MM.1S (cell line): ENCODE data around the gene CORO2A.

Experiments
- DNase-seq: peaks from one replicate; pipeline ENCODE4 v3.0.0-alpha.2; 2015
- H2AFZ ChIP-seq: fragments of 300-600 bp; sonication (generic); 2 replicates; pipeline ENCODE4 v1.6.0; 2016; ENCODE audit warnings: antibody characterized with exemption, low read length
- H3F3A ChIP-seq: fragments of 300-600 bp; sonication (generic); 2 replicates; pipeline ENCODE4 v1.6.1; 2016; ENCODE audit warnings: mild to moderate bottlenecking, antibody characterized with exemption, low read length, moderate library complexity, mixed read lengths; ENCODE audit not compliant: insufficient read depth
- H3K27ac ChIP-seq: fragments of 300-600 bp; sonication (generic); 2 replicates; pipeline ENCODE4 v1.5.1; 2016; ENCODE audit warnings: mild to moderate bottlenecking, low read length
- H3K27me3 ChIP-seq: fragments of 300-600 bp; sonication (generic); replicated peaks from 2 replicates; pipeline ENCODE4 v1.6.0; 2016; ENCODE audit warnings: low read length; ENCODE audit not compliant: insufficient read depth
- H3K36me3 ChIP-seq: fragments of 300-600 bp; sonication (generic); replicated peaks from 2 replicates; pipeline ENCODE4 v1.6.1; 2016; ENCODE audit warnings: mild to moderate bottlenecking, low read length, mixed read lengths; ENCODE audit not compliant: insufficient read depth
- H3K4me1 ChIP-seq: fragments of 300-600 bp; sonication (generic); 2 replicates; pipeline ENCODE4 v1.6.1; 2016; ENCODE audit warnings: low read length, mixed read lengths
- H3K4me2 ChIP-seq: fragments of 300-600 bp; sonication (generic); 2 replicates; pipeline ENCODE4 v1.6.0; 2016; ENCODE audit warnings: low read depth, low read length
- H3K4me3 ChIP-seq: fragments of 300-600 bp; sonication (generic); 2 replicates; pipeline ENCODE4 v1.5.1; 2016; ENCODE audit warnings: low read length, mixed read lengths
- H3K79me2 ChIP-seq: fragments of 300-600 bp; sonication (generic); 2 replicates; pipeline ENCODE4 v1.6.1; 2016; ENCODE audit warnings: mixed run types, low read length, mixed read lengths
- H3K9ac ChIP-seq: fragments of 300-600 bp; sonication (generic); 2 replicates; pipeline ENCODE4 v1.6.1; 2016; ENCODE audit warnings: low read length, mixed read lengths
- H3K9me2 ChIP-seq: fragments of 300-600 bp; sonication (generic); replicated peaks from 2 replicates; pipeline ENCODE4 v1.6.1; 2016; ENCODE audit warnings: mild to moderate bottlenecking, low read length, mixed read lengths; ENCODE audit not compliant: insufficient read depth
- H3K9me3 ChIP-seq: fragments of 300-600 bp; sonication (generic); replicated peaks from 2 replicates; pipeline ENCODE4 v1.6.1; 2016; ENCODE audit warnings: mild to moderate bottlenecking, low read length, mixed read lengths; ENCODE audit not compliant: insufficient read depth
- H4K20me1 ChIP-seq: fragments of 300-600 bp; sonication (generic); 2 replicates; pipeline ENCODE4 v1.6.1; 2016; ENCODE audit warnings: mild to moderate bottlenecking, low read length, moderate library complexity, mixed read lengths; ENCODE audit not compliant: insufficient read depth
- CTCF ChIP-seq: fragments of 300-600 bp; sonication (generic); IDR thresholded peaks from 2 replicates; pipeline ENCODE4 v1.5.1; 2016; ENCODE audit warnings: antibody characterized with exemption, low read length, mixed read lengths
- EZH2 ChIP-seq: fragments of 300-600 bp; sonication (generic); optimal IDR thresholded peaks from 2 replicates; pipeline ENCODE3; 2017; ENCODE audit warnings: low read depth, mild to moderate bottlenecking, antibody characterized with exemption, low read length, mixed read lengths
- EZH2phosphoT487 ChIP-seq: fragments of 300-600 bp; sonication (generic); IDR thresholded peaks from 2 replicates; pipeline ENCODE4 v1.6.1; 2018; ENCODE audit warnings: antibody characterized with exemption, low read length

Gene CORO2A

GRCh38 chr9:98083061-98083501, 109.4 kb downstream of the CORO2A start:
- Histone ChIP-seq H2AFZ (no peak overlapping the region), H3K27me3 (no peaks in the 10 kb centered on the region), H3K4me2 (no peak overlapping the region), H3K79me2 (no peaks in the 10 kb centered on the region), H3K4me1 (no peaks in the 10 kb centered on the region), H3K4me3 (no peak overlapping the region), H3K27ac (no peak overlapping the region), H3K9me3 (no peaks in the 10 kb centered on the region), H3F3A (no peaks in the 10 kb centered on the region), H3K36me3 (peaks cover 7% of the 10 kb centered on the region), H3K9ac (no peak overlapping the region), H3K9me2 (no peaks in the 10 kb centered on the region), H4K20me1 (no peaks in the 10 kb centered on the region)
- TF ChIP-seq EZH2 (no peak), CTCF (no peak), EZH2phosphoT487 (no peak)
- no peak for DNase-seq

GRCh38 chr9:98081477-98082219, 110.8 kb downstream of the CORO2A start:
- H3K4me1 ChIP-seq, result no peaks in the 10 kb centered on the region
- H2AFZ ChIP-seq, result no peak overlapping the region
- H3K9me3 ChIP-seq, result no peaks in the 10 kb centered on the region
- H3K4me2 ChIP-seq, result no peak overlapping the region
- H3K27me3 ChIP-seq, result no peaks in the 10 kb centered on the region
- no peak overlapping the region for H3K9ac ChIP-seq
- no peak overlapping the region for H3K4me3 ChIP-seq
- peaks cover 7% of the 10 kb centered on the region for H3K36me3 ChIP-seq
- no peaks in the 10 kb centered on the region for H4K20me1 ChIP-seq
- TF ChIP-seq CTCF (no peak), EZH2phosphoT487 (no peak), EZH2 (no peak)
- no peak for DNase-seq
- no peaks in the 10 kb centered on the region for H3K79me2 ChIP-seq
- no peak overlapping the region for H3K27ac ChIP-seq
- no peaks in the 10 kb centered on the region for H3F3A ChIP-seq
- no peaks in the 10 kb centered on the region for H3K9me2 ChIP-seq

- DNase-seq, result no peak
- H3K4me2 ChIP-seq, result no peak overlapping the region
- H3K27me3 ChIP-seq, result no peaks in the 10 kb centered on the region
- no peaks in the 10 kb centered on the region for H3F3A ChIP-seq
- no peaks in the 10 kb centered on the region for H3K4me1 ChIP-seq
- no peak overlapping the region for H3K9ac ChIP-seq
- H3K36me3 ChIP-seq, result peaks cover 7% of the 10 kb centered on the region
- H2AFZ ChIP-seq, result no peak overlapping the region
- no peaks in the 10 kb centered on the region for H4K20me1 ChIP-seq
- H3K27ac ChIP-seq, result no peak overlapping the region
- no peak overlapping the region for H3K4me3 ChIP-seq
- no peaks in the 10 kb centered on the region for H3K9me3 ChIP-seq
- H3K9me2 ChIP-seq, result no peaks in the 10 kb centered on the region
- H3K79me2 ChIP-seq, result peaks cover 4% of the 10 kb centered on the region; the same call in 1 of the 2 replicates
- TF ChIP-seq EZH2 (no peak), CTCF (no peak), EZH2phosphoT487 (no peak)
Observed at GRCh38 chr9:98080780-98081179, 111.7 kb downstream of the CORO2A start.
